Endothelial cell of umbilical vein (primary cell): Measurements from ENCODE around the gene FUT4.

Experiments used
- EZH2 ChIP-seq: IDR thresholded peaks from 2 replicates; pipeline ENCODE4 v1.6.1; 2012; ENCODE audit warnings: borderline replicate concordance, low read depth, mild to moderate bottlenecking, moderate library complexity, low read length, inconsistent platforms; ENCODE audit not compliant: severe bottlenecking
- MAX ChIP-seq: IDR thresholded peaks from 2 replicates; pipeline ENCODE4 v1.6.1; 2011; ENCODE audit not compliant: insufficient read depth, insufficient read length
- POLR2A ChIP-seq: IDR thresholded peaks from 2 replicates; pipeline ENCODE4 v1.6.1; 2012; ENCODE audit warnings: low read depth, mild to moderate bottlenecking, control low read depth, low read length

GRCh38 chr11:94597896-94598295 is 54.2 kb downstream of the FUT4 start:
- no peak for TF ChIP-seq MAX
- TF ChIP-seq POLR2A: no peak
- TF ChIP-seq EZH2: no peak
